Activated CD8-positive, alpha-beta memory T cell treated with anti-CD3 and anti-CD28 coated beads for 48 hours (primary cell): ENCODE measurements around the gene ACRBP.
"Not testable (repeated sequence)": the region's sequence is repeated elsewhere in the genome, so short reads cannot be mapped to it uniquely, and the experiment has no call there.

ENCODE experiments used
- DNase-seq, 3 experiments: peaks; one replicate each; pipeline ENCODE4 v3.0.0-alpha.2; 2020; ENCODE audit warnings: low read depth in 2 of 3, low spot score in 2 of 3

The ACRBP gene

GRCh38 chr12:6618483-6619225 lies 28.6 kb downstream of the ACRBP start:
- no peak for DNase-seq

GRCh38 chr12:6615802-6616201 lies 31.4 kb downstream of the ACRBP start:
- no peak for DNase-seq

GRCh38 chr12:6614513-6615172 lies 32.6 kb downstream of the ACRBP start:
- no peak for DNase-seq

GRCh38 chr12:6613776-6614512 lies 33.3 kb downstream of the ACRBP start:
- DNase-seq: no peak

GRCh38 chr12:6613015-6613775 lies 34.0 kb downstream of the ACRBP start:
- DNase-seq: no peak

- no peak for DNase-seq
Observed at GRCh38 chr12:6612652-6613014, 34.6 kb downstream of the ACRBP start.

GRCh38 chr12:6612247-6612646 lies 35.0 kb downstream of the ACRBP start:
- DNase-seq: no peak

- DNase-seq: no peak
Observed at GRCh38 chr12:6608592-6609281, 38.5 kb downstream of the ACRBP start.

- DNase-seq: no peak
Observed at GRCh38 chr12:6607751-6608591, 39.3 kb downstream of the ACRBP start.

GRCh38 chr12:6606331-6607131 lies 40.7 kb downstream of the ACRBP start:
- DNase-seq: no peak

GRCh38 chr12:6605421-6606330 lies 41.6 kb downstream of the ACRBP start:
- no peak for DNase-seq

GRCh38 chr12:6604259-6605029 lies 42.8 kb downstream of the ACRBP start:
- no peak for DNase-seq

- DNase-seq: no peak
Observed at GRCh38 chr12:6603095-6603567, 44.1 kb downstream of the ACRBP start.

- DNase-seq: no peak
Observed at GRCh38 chr12:6602526-6602925, 44.7 kb downstream of the ACRBP start.

- DNase-seq: not testable (repeated sequence)
Observed at GRCh38 chr12:6595673-6596072, 51.6 kb downstream of the ACRBP start.

- no peak for DNase-seq
Observed at GRCh38 chr12:6592087-6592486, 55.1 kb downstream of the ACRBP start.
